ENCODE measurements around the gene KISS1R.

The KISS1R gene

DNA sequence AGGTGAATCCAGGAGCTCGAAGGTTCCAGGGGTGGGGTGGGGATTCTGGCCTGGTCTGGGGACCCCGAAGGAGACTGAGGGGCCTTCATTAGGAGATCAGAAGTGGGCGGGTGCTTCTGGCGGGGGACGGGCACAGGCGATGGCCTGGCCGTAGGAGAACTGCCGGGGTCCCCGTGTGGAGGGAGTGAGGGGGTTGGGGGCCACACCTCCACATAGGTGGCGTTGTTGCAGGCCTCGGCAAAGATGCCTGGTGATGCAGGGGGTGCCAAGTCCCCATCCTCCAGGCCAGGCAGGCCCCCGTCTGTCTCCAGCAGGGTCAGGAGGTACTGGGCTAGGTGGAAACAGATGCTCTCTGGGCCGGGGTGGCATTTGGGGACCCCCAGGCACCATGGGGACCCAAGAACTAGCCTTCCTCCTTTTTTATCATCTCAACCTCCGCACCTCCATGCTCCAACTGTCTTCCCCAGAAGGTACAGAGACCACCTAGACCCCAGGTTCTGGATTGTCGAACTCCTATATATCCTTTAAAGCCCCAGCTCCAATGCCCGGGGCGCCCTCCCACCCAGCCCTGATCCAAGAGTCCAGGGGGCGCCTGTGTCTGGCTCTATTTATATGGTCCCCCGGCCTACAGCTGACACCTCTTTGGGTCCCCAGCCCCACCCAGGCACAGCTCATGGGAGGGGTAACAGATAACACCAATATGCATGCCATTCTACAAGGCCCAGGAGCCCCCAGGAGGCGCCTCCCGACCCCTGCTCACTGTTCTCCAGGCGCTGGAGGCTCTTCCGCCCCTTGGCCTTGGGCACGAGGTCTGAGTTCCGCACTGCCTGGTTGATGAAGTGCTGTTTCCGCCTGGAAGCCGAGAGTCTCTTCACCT, 15.7 kb upstream of the KISS1R start:
- in situ Hi-C loops (cut with HindIII; ENCODE audit: low sequenced_read_pairs), result no loop called here
- H3K4me3 ChIP-seq (ENCODE audit: low read depth, low read length), result no peak overlapping the region
- TF ChIP-seq, protein P1, sequence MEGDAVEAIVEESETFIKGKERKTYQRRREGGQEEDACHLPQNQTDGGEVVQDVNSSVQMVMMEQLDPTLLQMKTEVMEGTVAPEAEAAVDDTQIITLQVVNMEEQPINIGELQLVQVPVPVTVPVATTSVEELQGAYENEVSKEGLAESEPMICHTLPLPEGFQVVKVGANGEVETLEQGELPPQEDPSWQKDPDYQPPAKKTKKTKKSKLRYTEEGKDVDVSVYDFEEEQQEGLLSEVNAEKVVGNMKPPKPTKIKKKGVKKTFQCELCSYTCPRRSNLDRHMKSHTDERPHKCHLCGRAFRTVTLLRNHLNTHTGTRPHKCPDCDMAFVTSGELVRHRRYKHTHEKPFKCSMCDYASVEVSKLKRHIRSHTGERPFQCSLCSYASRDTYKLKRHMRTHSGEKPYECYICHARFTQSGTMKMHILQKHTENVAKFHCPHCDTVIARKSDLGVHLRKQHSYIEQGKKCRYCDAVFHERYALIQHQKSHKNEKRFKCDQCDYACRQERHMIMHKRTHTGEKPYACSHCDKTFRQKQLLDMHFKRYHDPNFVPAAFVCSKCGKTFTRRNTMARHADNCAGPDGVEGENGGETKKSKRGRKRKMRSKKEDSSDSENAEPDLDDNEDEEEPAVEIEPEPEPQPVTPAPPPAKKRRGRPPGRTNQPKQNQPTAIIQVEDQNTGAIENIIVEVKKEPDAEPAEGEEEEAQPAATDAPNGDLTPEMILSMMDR (IDR thresholded peaks at IDR 0.05; ENCODE audit: low read depth, low read length), result no peak
- DNase-seq (ENCODE audit: low read depth, low spot score), result no peak

DNA sequence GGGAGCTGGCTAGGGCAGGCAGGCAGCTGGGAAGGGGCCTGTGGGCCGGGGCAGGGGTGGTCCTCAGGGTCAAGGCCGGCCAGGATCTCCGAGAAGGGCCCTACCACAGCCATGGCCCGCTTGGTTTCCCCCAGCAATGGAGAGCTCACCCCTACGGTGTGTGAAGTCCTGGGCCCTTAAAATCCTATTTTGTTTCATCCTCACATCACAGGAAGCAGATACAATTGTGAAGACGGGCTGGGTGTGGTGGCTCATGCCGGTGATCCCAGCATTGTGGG, 15.1 kb upstream of the KISS1R start:
- DNase-seq (ENCODE audit: low read depth, low spot score), result no peak
- in situ Hi-C loops (cut with HindIII; ENCODE audit: low sequenced_read_pairs), result no loop called here
- TF ChIP-seq, protein P1 (IDR thresholded peaks at IDR 0.05; ENCODE audit: low read depth, low read length), result no peak
- no peak overlapping the region for H3K4me3 ChIP-seq (ENCODE audit: low read depth, low read length)

DNA sequence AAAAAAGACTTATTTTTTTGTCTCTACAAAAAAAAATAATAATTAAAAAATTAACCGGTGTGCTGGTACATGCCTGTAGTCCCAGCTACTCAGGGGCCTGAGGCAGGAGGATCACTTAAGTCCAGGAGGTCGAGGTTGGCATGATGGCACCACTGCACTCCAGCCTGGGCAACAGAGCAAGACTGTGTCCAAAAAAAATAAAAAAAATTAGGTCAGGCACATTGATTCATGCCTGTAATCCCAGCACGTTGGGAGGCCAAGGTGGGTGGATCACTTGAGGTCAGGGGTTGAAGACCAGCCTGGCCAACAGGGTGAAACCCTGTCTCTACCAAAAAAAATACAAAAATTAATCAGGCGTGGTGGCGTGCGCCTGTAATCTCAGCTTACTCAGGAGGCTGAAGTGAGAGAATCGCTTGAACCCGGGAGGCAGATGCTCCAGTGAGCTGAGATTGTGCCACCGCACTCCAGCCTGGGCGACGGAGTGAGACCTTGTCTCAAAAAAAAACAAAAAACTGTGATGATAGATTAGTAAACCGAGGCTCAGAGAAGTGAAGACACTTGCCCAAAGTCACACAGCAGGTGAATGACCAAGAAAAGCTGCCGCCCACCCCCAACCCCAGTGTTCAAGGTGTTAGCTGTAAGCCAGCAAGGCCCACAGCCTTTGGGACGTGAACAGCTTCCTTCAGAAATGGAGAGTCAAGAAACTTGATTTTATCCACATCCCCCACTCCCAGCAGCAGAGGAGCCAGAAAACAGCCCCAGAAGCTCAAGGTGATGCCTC, 14.5 kb upstream of the KISS1R start:
- H3K4me3 ChIP-seq (ENCODE audit: low read depth, low read length), result no peak overlapping the region
- DNase-seq (ENCODE audit: low read depth, low spot score), result no peak
- TF ChIP-seq, protein P1 (IDR thresholded peaks at IDR 0.05; ENCODE audit: low read depth, low read length), result no peak
- in situ Hi-C loops (cut with HindIII; ENCODE audit: low sequenced_read_pairs), result no loop called here

- TF ChIP-seq, protein P1 (IDR thresholded peaks at IDR 0.05; ENCODE audit: low read depth, low read length), result no peak
- H3K4me3 ChIP-seq (ENCODE audit: low read depth, low read length), result no peak overlapping the region
- peak; percentile 41 for DNase-seq (ENCODE audit: low read depth, low spot score)
- in situ Hi-C loops (cut with HindIII; ENCODE audit: low sequenced_read_pairs), result no loop called here
Observed at GRCh38 chr19:903266-903797, 13.8 kb upstream of the KISS1R start.

DNA sequence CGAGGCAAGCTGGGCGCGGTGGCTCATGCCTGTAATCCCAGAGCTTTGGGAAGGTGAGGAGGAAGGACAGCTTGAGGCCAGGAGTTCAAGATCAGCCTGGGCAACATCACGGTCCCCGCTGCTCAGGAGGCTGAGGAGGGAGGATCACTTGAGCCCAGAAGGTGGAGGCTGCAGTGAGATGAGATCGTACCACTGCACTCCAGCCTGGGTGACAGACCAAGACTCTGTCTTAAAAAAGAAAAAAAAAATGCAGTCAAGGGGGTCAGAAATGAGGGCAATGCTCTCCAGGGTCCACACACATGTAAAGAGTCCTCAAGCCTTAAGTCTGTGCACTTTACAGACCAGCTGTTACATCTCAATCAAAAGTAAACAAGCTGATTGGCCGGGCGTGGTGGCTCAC, 12.6 kb upstream of the KISS1R start:
- TF ChIP-seq, protein P1 (IDR thresholded peaks at IDR 0.05; ENCODE audit: low read depth, low read length), result no peak
- DNase-seq (ENCODE audit: low read depth, low spot score), result no peak
- H3K4me3 ChIP-seq (ENCODE audit: low read depth, low read length), result no peak overlapping the region
- in situ Hi-C loops (cut with HindIII; ENCODE audit: low sequenced_read_pairs), result no loop called here

GRCh38 chr19:906480-906879, 10.7 kb upstream of the KISS1R start:
- no peak for DNase-seq (ENCODE audit: low read depth, low spot score)
- in situ Hi-C loops (cut with HindIII; ENCODE audit: low sequenced_read_pairs), result no loop called here
- no peak overlapping the region for H3K4me3 ChIP-seq (ENCODE audit: low read depth, low read length)
- TF ChIP-seq, protein P1 (IDR thresholded peaks at IDR 0.05; ENCODE audit: low read depth, low read length), result no peak
